Activated CD8-positive, alpha-beta memory T cell treated with anti-CD3 and anti-CD28 coated beads for 4 hours (primary cell): ENCODE results near the gene STK32B.

Source experiments
- DNase-seq, 2 donors: peaks; one replicate each; pipeline ENCODE4 v3.0.0-alpha.2; 2020; ENCODE audit warnings: low read depth in 2 of 2

STK32B gene

GRCh38 chr4:5125321-5125720 lies 74.0 kb downstream of the STK32B start:
- no peak for DNase-seq

GRCh38 chr4:5126231-5126630 lies 75.0 kb downstream of the STK32B start:
- DNase-seq, result no peak

- no peak for DNase-seq
Measured at GRCh38 chr4:5126857-5127256, 75.6 kb downstream of the STK32B start.

GRCh38 chr4:5127556-5127955 lies 76.3 kb downstream of the STK32B start:
- DNase-seq, result no peak

GRCh38 chr4:5128569-5128968 lies 77.3 kb downstream of the STK32B start:
- DNase-seq, result no peak

GRCh38 chr4:5133201-5133600 lies 81.9 kb downstream of the STK32B start:
- DNase-seq, result no peak

- no peak for DNase-seq
Measured at GRCh38 chr4:5133933-5134594, 82.8 kb downstream of the STK32B start.

- no peak for DNase-seq
Measured at GRCh38 chr4:5134620-5135019, 83.3 kb downstream of the STK32B start.

- no peak for DNase-seq
Measured at GRCh38 chr4:5137226-5137625, 85.9 kb downstream of the STK32B start.

- DNase-seq, result no peak
Measured at GRCh38 chr4:5137927-5138326, 86.6 kb downstream of the STK32B start.

GRCh38 chr4:5138389-5138788 lies 87.1 kb downstream of the STK32B start:
- no peak for DNase-seq

GRCh38 chr4:5139141-5139540 lies 87.9 kb downstream of the STK32B start:
- DNase-seq, result no peak

GRCh38 chr4:5141802-5142201 lies 90.5 kb downstream of the STK32B start:
- DNase-seq, result no peak

GRCh38 chr4:5142726-5143125 lies 91.4 kb downstream of the STK32B start:
- no peak for DNase-seq

- DNase-seq, result no peak
Measured at GRCh38 chr4:5143306-5143861, 92.1 kb downstream of the STK32B start.

GRCh38 chr4:5143940-5144339 lies 92.7 kb downstream of the STK32B start:
- no peak for DNase-seq

- DNase-seq, result no peak
Measured at GRCh38 chr4:5144384-5144783, 93.1 kb downstream of the STK32B start.

- no peak for DNase-seq
Measured at GRCh38 chr4:5146248-5146647, 95.0 kb downstream of the STK32B start.

GRCh38 chr4:5152521-5152920 lies 101.2 kb downstream of the STK32B start:
- no peak for DNase-seq

- DNase-seq, result no peak
Measured at GRCh38 chr4:5156682-5157081, 105.4 kb downstream of the STK32B start.

GRCh38 chr4:5157791-5158770 lies 106.8 kb downstream of the STK32B start:
- DNase-seq, result no peak

GRCh38 chr4:5158825-5159224 lies 107.5 kb downstream of the STK32B start:
- no peak for DNase-seq

- no peak for DNase-seq
Measured at GRCh38 chr4:5160668-5161067, 109.4 kb downstream of the STK32B start.
